Superior temporal gyrus (tissue), 1 donor: Measurements from ENCODE around the gene BTBD1.

Source experiments
- DNase-seq: peaks from one replicate; pipeline ENCODE4 v3.0.0-alpha.2; 2016; ENCODE audit errors: extremely low spot score

BTBD1 gene

GRCh38 chr15:83066734-83067637 is at the start of gene BTBD1:
Gene BTBD1, minus strand, starts transcription at chr15:83067252. Its CDS starts 101 bp downstream, at chr15:83067151.
- peak; percentile 82 for DNase-seq

DNA sequence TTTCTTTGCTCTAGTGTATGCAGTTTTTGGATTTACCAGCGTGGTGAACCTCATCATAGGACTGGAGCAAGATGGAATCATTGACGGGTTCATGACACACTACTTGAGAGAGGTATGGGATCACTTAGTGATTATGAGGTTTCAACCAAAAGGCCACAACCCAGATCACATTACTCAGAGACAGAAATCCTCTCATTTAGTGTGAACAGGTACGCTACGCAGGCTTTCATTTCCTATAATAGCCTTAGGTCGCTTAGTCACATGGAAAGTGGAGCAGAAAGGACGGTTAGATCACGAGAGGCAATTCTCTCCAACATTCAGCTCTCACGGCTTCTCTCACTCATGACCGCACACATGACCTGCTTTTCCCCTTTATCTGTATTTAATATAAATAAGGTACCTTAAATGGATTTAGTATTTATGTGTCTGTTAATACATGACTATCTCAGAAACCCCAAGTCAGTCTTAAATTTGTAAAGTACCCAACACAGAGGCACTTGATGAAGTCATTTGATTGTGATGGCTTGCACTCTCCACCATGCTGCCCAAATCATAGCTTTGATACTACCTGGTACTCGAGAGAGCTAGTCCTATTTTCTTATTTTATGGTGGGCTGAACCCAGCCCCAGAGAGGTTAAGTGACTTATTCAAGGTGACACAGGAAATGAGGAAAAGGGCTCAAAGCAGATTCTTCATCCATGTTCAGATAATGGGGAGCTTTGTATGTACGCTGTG is 48.9 kb upstream of the BTBD1 start:
- DNase-seq: no peak

- DNase-seq: no peak
Observed at GRCh38 chr15:83115410-83115809, 48.4 kb upstream of the BTBD1 start.

DNA sequence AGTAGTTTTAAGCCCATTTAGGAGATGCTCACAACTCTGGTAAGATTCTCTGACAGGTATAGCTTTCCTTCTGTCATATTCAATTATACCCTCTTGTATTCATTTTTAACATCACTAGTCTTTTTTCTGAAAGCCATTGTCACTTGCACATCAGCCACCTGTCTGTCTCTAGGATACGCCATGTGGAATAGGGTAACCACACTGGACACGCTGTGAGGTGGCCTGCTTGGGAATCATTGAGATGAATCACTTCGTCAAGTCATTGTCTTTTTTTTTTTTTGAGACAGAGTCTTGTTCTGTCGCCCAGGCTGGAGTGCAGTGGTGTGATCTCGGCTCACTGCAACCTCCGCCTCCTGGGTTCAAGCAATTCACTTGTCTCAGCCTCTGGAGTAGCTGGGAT is 47.8 kb upstream of the BTBD1 start:
- DNase-seq: no peak

DNA sequence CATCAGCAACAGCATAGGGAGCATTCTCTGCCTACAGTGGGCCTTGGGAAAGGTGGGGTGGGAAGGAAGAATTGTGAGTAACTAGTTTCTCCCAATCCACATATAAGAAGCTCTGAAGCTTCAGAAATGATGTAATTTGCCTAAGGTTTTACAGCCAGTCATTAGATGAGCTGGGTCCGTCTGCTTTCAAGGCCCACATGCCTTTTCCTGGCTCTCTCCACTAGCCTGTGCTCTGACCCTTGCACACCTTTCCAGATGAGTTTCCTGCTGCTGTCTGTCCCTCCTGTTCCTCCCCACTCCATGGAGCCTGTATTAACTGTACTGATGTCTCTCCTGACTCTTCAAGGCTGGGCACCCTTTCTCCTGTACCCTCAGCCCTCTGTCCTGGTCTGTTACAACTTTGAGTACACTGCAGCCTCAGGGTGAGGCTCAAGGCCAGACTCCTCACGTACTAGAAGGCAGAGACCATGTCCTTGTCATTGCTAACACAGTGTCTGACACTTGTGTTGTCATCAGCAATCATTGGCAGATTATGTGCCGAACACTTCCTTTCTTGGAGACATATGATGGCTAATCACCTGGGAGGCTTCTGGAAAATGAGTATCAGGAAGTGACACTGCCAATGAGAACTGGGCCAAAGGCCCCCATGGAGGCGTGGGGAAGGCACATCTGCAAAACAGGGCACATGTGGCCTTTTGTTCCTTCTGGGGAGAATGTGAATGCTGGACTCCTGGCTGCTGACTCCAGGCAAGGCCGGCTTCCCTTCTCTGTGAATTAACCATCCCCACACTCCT is 47.0 kb upstream of the BTBD1 start:
- no peak for DNase-seq

- DNase-seq: no peak
Observed at GRCh38 chr15:83112956-83113299, 45.9 kb upstream of the BTBD1 start.

DNA sequence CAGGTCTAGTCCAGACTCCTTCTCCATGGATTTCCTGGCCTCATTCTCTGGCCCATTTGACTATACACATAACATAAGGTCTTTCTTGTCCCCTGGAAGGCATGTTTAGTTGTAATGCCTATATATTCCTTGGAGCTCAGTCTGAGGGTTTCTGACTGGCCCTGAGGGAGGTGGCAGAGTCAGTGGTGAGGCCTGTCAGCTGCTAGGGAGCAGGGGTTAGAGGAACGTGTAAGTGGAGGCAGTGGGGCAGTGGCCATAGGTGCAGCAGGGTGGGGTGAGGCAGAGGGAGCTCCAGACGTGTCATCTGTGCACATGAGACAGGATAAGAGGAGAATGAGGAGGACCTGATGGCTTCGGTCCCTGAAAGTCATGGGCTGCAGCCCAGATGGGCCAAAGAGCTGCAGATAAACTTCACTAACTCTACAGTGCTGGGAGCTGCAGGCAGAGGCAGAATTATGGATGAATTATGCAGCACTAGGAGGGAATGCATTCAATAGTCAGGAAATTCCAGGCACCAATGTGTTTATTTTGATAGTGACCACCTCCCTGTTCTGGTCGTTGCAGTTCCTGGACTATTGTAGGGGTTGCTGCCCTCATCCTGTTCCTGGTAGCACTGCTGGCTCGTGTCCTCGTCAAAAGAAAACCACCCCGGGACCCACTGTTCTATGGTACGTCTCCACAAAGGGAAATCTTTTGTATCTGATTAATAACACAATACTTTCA is 45.3 kb upstream of the BTBD1 start:
- no peak for DNase-seq

GRCh38 chr15:83111149-83111548 is 44.1 kb upstream of the BTBD1 start:
- DNase-seq: no peak

DNA sequence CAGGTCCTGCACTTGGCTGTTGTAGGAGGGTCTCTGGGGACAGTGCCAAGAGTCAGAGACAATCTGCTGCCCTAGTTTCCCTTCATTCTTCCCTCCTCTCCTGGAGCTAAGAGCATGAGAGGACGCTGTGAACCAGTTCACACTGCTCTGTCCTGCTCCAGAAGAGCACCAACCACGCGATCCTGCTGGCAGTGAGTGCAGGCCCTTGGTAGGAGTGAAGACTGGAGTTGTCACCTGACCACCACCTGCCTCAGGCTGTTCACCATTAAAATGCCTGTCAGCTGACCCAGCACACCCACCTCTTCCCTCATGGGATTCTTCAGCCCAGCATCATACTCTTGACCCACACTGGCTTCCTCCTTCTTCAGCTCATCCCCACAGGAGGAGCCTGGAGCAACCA is 43.3 kb upstream of the BTBD1 start:
- no peak for DNase-seq

DNA sequence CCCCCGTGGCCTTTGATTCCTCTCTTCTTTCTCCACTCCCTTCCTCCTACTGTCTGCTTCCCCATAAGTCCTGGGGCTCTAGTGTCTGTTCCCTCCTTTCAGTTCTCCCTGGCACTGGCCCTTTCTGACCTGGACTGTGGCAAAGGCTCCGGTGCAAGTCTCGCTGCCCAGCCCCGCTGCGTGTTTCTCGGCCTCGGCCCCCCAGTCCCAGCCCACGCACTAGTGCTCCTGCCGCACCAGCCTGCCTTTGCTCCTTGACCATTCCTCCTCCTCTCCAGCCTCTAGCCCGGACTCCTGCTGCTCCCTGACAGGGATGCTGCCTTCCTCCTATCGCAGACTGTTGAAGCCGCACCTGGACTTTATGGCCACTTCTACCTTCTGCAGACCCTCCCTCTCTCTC is 42.5 kb upstream of the BTBD1 start:
- no peak for DNase-seq

- DNase-seq: no peak
Observed at GRCh38 chr15:83108266-83109219, 41.5 kb upstream of the BTBD1 start.

GRCh38 chr15:83107841-83108181 is 40.8 kb upstream of the BTBD1 start:
- no peak for DNase-seq

GRCh38 chr15:83106994-83107840 is 40.2 kb upstream of the BTBD1 start, which contains the start of gene TM6SF1:
Gene TM6SF1, plus strand, starts transcription at chr15:83107645. Its CDS starts 36 bp downstream, at chr15:83107681.
- no peak for DNase-seq

GRCh38 chr15:83105440-83105839 is 38.4 kb upstream of the BTBD1 start:
- no peak for DNase-seq

- no peak for DNase-seq
Observed at GRCh38 chr15:83104141-83104540, 37.1 kb upstream of the BTBD1 start.

DNA sequence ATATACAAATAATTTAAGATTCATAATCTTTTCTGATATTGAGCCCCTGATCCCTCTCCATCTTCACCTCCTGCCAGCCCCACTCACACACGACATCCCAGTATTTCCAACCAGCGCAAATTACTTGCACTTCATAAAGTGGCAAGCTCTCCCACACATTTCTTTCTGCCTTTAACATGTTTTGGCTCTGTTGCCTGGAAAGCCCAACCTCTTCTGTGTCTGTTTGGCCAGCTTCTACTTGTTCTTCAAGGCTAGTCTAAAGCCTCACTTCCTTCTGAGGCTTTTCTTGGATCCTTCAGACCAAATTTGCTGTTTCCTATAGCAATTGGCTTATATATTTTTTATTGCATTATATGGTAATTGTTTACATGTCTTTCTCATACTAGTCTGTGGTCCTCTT is 35.3 kb upstream of the BTBD1 start:
- DNase-seq: no peak

- DNase-seq: no peak
Observed at GRCh38 chr15:83100097-83100646, 33.1 kb upstream of the BTBD1 start.

DNA sequence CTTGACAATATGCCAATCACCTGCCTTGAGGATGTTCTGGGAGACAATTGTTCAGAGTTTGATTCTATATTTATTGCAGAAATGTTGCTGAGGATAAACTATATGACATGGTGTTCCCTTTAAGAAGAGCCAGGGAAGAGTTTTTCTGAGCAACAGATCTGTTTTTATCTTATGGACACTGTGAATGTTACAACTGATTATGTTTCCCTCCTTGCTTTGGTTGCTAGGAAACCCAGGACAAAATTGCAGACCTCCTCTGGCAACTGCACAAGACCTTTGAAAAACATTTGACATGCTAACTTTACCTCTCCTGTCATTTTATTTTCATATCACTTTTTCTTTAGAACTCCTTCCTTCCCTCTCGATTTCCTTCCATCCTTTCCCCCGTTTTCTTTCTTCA is 32.2 kb upstream of the BTBD1 start:
- DNase-seq: no peak

GRCh38 chr15:83098079-83098478 is 31.0 kb upstream of the BTBD1 start:
- no peak for DNase-seq
